ENCODE data around the gene MACROD2.

- TF ChIP-seq CTCF (conservative IDR thresholded peaks at IDR 0.05; ENCODE audit: low read depth, low read length), result no peak
- TF ChIP-seq EZH2 (IDR thresholded peaks at IDR 0.05; ENCODE audit: borderline replicate concordance, low read depth, low read length, poor library complexity, severe bottlenecking), result no peak
These were observed 482.8 kb downstream of the MACROD2 start for GRCh38 chr20:14478126-14478525.
